COLO668 (cell line): ENCODE data around the gene WDR5.

Source experiments
- DNase-seq: peaks from one replicate; lab custom pipeline; 2025; ENCODE audit not compliant: unreplicated experiment; lab: John Stamatoyannopoulos, UW

Gene WDR5

GRCh38 chr9:134205672-134206310 is 69.9 kb downstream of the WDR5 start:
- DNase-seq = peak; percentile 56

- no peak for DNase-seq
Observed at GRCh38 chr9:134206311-134207300, 70.7 kb downstream of the WDR5 start.

GRCh38 chr9:134208310-134208841 is 72.5 kb downstream of the WDR5 start:
- no peak for DNase-seq

- DNase-seq = no peak
Observed at GRCh38 chr9:134208981-134209725, 73.3 kb downstream of the WDR5 start.
